CD14-positive monocyte (primary cell): ENCODE results near the gene ZBTB47. TPM values are rescaled to one million over a fixed set of nuclear protein-coding genes. Genes with fewer than 3 reads are reported as not detected.
A peak's percentile ranks its signal among the peaks of the same experiment; 100 is the strongest.

Source experiments
- DNase-seq, 3 donors: peaks; one replicate each; pipeline ENCODE4 v3.0.0-alpha.2; 2011 to 2022
- H2AFZ ChIP-seq: 2 replicates; pipeline ENCODE4 v1.6.0; 2012; ENCODE audit warnings: mild to moderate bottlenecking, low read depth, low read length, inconsistent platforms; ENCODE audit not compliant: insufficient read depth, poor library complexity, severe bottlenecking
- H3K27ac ChIP-seq, 2 donors: 1 replicate in 1 of 2; 2 replicates in 1 of 2; pipeline ENCODE4 v1.5.1; 2012 to 2013; ENCODE audit warnings: low read length in 2 of 2, control low read depth in 1 of 2, inconsistent platforms in 1 of 2, low read depth in 1 of 2, mild to moderate bottlenecking in 1 of 2
- H3K27me3 ChIP-seq, 2 donors: one replicate each; pipeline versions ENCODE4 v1.6.0 to v1.6.1; 2011 to 2013; ENCODE audit warnings: low read length in 2 of 2; ENCODE audit not compliant: control insufficient read depth in 2 of 2, insufficient read depth in 2 of 2
- H3K36me3 ChIP-seq, 2 donors: replicated peaks in 1 of 2; 1 replicate in 1 of 2; 2 replicates in 1 of 2; pipeline versions ENCODE4 v1.5.1 to v1.6.1; 2012 to 2013; ENCODE audit warnings: low read length in 2 of 2, control low read depth in 1 of 2, inconsistent platforms in 1 of 2, mild to moderate bottlenecking in 1 of 2; ENCODE audit not compliant: insufficient read depth in 2 of 2, control insufficient read depth in 1 of 2
- H3K4me1 ChIP-seq, 2 donors: 1 replicate in 1 of 2; 2 replicates in 1 of 2; pipeline versions ENCODE4 v1.5.1 to v1.6.1; 2012 to 2013; ENCODE audit warnings: low read length in 2 of 2, control low read depth in 1 of 2, inconsistent platforms in 1 of 2, mild to moderate bottlenecking in 1 of 2, moderate library complexity in 1 of 2; ENCODE audit not compliant: insufficient read depth in 2 of 2, control insufficient read depth in 1 of 2
- H3K4me2 ChIP-seq: replicated peaks from 2 replicates; pipeline ENCODE3; 2012; ENCODE audit warnings: low read length, moderate library complexity, mild to moderate bottlenecking; ENCODE audit not compliant: poor library complexity, severe bottlenecking; ENCODE audit errors: extremely low read depth
- H3K4me3 ChIP-seq, 3 experiments: fragments of 200-600 bp in 1 of 3; sonication (generic) in 1 of 3; replicated peaks in 1 of 3; 1 replicate in 2 of 3; 2 replicates in 1 of 3; pipeline ENCODE4 v1.5.1; 2011 to 2013; ENCODE audit warnings: low read length in 3 of 3, mild to moderate bottlenecking in 3 of 3, control low read depth in 2 of 3, low read depth in 2 of 3, inconsistent platforms in 1 of 3, moderate library complexity in 1 of 3
- H3K79me2 ChIP-seq: 2 replicates; pipeline ENCODE4 v1.6.0; 2012; ENCODE audit warnings: mild to moderate bottlenecking, control low read depth, inconsistent platforms, low read length, moderate library complexity; ENCODE audit not compliant: insufficient read depth
- H3K9ac ChIP-seq: 2 replicates; pipeline ENCODE4 v1.6.0; 2017; ENCODE audit warnings: low read length, mild to moderate bottlenecking; ENCODE audit not compliant: insufficient read depth, poor library complexity, severe bottlenecking
- H3K9me3 ChIP-seq, 2 donors: replicated peaks in 1 of 2; 1 replicate in 1 of 2; 2 replicates in 1 of 2; pipeline versions ENCODE4 v1.5.1 to v1.6.1; 2012 to 2013; ENCODE audit warnings: low read length in 2 of 2, control low read depth in 1 of 2; ENCODE audit not compliant: control insufficient read depth in 1 of 2, insufficient read depth in 1 of 2
- H4K20me1 ChIP-seq: 2 replicates; pipeline ENCODE4 v1.6.0; 2012; ENCODE audit warnings: mild to moderate bottlenecking, low read length, control low read depth, moderate library complexity; ENCODE audit not compliant: insufficient read depth
- H3K27ac Mint-ChIP-seq, 7 donors: one replicate each; pipeline ENCODE4 v1.8.0; 2020; ENCODE audit warnings: mild to moderate bottlenecking in 7 of 7, mixed read lengths in 7 of 7, moderate library complexity in 6 of 7, inconsistent platforms in 2 of 7
- H3K27me3 Mint-ChIP-seq, 3 donors: one replicate each; pipeline ENCODE4 v1.8.0; 2021 to 2022; ENCODE audit warnings: low read depth in 3 of 3, mild to moderate bottlenecking in 3 of 3, mixed read lengths in 3 of 3, moderate library complexity in 3 of 3, inconsistent platforms in 1 of 3
- H3K36me3 Mint-ChIP-seq, 2 donors: one replicate each; pipeline ENCODE4 v1.8.0; 2020; ENCODE audit warnings: mixed read lengths in 2 of 2, inconsistent platforms in 1 of 2, mild to moderate bottlenecking in 1 of 2
- H3K4me1 Mint-ChIP-seq: one replicate; pipeline ENCODE4 v1.8.0; 2020; ENCODE audit warnings: mild to moderate bottlenecking, mixed read lengths
- H3K4me3 Mint-ChIP-seq, 2 donors: one replicate each; pipeline ENCODE4 v1.8.0; 2020; ENCODE audit warnings: mild to moderate bottlenecking in 2 of 2, mixed read lengths in 2 of 2, moderate library complexity in 1 of 2
- H3K9me3 Mint-ChIP-seq, 7 donors: one replicate each; pipeline ENCODE4 v1.8.0; 2020 to 2022; ENCODE audit warnings: mixed read lengths in 7 of 7, mild to moderate bottlenecking in 6 of 7, moderate library complexity in 6 of 7, inconsistent platforms in 2 of 7
- WGBS: methylation state at CpG from one replicate; pipeline ENCODE4 v1.1.5; 2013; ENCODE audit warnings: missing lambda C conversion rate; ENCODE audit not compliant: insufficient coverage; 5-methylcytosine and 5-hydroxymethylcytosine counted together
- intact Hi-C, 2 donors: fragments of 100-400 bp; cut with micrococcal nuclease; formaldehyde crosslinking; loops; one replicate each; pipeline versions ENCODE4 v1.15.0 to v1.15.1; 2023
- polyA plus RNA-seq, 3 donors: library from polyadenylated mRNA; depleted of rRNA in 1 of 3; unstranded in 2 of 3; stranded (reverse) in 1 of 3; fragments of 300-500 nt in 2 of 3; fragments of >200 nt in 1 of 3; fragmentation: Illumina TruSeq in 2 of 3; gene quantifications; 1 replicate in 2 of 3; 2 replicates in 1 of 3; pipeline ENCODE4 v1.2.3, GENCODE V29; 2012 to 2021
- TF ChIP-seq, protein P1 (sequence below): fragments of 200-600 bp; IDR thresholded peaks from one replicate; pipeline ENCODE4 v1.8.0; 2022; ENCODE audit warnings: antibody characterized with exemption, mild to moderate bottlenecking

The ZBTB47 gene
- polyA plus RNA-seq, 3 donors = 0.35 to 9.8 (median 0.41) TPM

DNA sequence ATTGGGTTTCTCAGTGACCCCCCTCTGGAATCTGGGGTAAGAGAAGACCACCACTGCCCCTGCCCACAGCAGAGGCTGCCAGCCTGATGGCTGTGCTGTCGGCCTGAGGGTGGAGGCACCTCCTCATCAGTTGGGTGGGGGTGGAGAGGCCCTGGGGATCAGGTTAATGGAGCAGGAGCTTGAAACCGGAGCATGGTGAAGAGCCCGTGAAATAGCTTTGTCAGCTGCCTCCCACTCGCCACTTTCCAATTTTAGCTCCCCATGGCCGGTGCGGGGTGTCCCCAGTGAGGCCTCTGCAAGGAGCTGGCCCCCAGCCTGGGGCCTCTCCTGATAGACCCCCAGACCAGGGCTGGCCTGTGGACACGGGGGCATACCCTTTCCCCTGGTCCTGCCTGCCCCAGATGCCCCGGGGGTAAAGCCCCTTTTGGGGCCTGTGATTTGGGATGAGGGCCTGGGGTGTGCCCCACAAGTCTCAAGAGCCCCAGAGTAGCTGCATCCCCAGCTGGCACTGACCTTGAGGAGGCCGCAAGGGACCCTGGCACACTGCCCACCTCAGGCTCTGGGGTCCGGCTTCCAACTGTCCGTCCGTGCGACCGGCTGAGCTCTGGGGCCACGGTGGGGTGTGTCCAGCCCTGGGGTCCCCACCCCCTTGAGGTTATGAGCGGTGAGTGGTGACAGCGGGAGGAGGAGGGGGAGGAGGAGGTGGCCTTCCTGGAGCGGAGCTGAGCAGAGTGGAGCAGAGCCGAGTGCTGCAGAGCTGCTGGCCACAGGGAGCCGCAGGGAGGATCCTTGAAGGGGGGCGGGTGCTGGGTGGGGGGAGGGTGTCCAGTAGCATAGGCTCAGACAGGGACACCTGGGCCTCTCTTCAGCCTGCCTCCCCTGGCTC, 48.8 kb downstream of the ZBTB47 start, which contains the start of gene HHATL:
Gene HHATL (minus strand): TSS at position 733 of the 886 bp plus-strand sequence. CDS start 1,972 bp downstream, outside the sequence.
- H3K9me3 ChIP-seq = no peaks in the 10 kb centered on the region
- peaks cover 0 to 2% of the 10 kb centered on the region in 2 donors for H3K27me3 ChIP-seq
- H3K9ac ChIP-seq = no peak within 1 kb of the TSS
- 93% methylated on average over 9 of the region's 21 CpGs for WGBS
- Mint-ChIP-seq H3K27me3 (peaks cover 7 to 16% (median 14%) of the 10 kb centered on the region in 3 donors), H3K9me3 (no peaks in the 10 kb centered on the region), H3K27ac (peak within 1 kb of the TSS in 1 of 7 donors; percentile 9), H3K36me3 (no peaks in the 10 kb centered on the region), H3K4me3 (no peak within 1 kb of the TSS), H3K4me1 (peaks cover 3% of the 10 kb centered on the region)
- no peak for DNase-seq
- TF ChIP-seq, protein P1, sequence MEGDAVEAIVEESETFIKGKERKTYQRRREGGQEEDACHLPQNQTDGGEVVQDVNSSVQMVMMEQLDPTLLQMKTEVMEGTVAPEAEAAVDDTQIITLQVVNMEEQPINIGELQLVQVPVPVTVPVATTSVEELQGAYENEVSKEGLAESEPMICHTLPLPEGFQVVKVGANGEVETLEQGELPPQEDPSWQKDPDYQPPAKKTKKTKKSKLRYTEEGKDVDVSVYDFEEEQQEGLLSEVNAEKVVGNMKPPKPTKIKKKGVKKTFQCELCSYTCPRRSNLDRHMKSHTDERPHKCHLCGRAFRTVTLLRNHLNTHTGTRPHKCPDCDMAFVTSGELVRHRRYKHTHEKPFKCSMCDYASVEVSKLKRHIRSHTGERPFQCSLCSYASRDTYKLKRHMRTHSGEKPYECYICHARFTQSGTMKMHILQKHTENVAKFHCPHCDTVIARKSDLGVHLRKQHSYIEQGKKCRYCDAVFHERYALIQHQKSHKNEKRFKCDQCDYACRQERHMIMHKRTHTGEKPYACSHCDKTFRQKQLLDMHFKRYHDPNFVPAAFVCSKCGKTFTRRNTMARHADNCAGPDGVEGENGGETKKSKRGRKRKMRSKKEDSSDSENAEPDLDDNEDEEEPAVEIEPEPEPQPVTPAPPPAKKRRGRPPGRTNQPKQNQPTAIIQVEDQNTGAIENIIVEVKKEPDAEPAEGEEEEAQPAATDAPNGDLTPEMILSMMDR = no peak
- H3K4me2 ChIP-seq = no peak within 1 kb of the TSS
- H3K4me3 ChIP-seq = no peak within 1 kb of the TSS
- no peaks in the 10 kb centered on the region for H4K20me1 ChIP-seq
- H3K36me3 ChIP-seq = no peaks in the 10 kb centered on the region
- intact Hi-C loops = no loop called here
- no peaks in the 10 kb centered on the region for H3K4me1 ChIP-seq
- no peak within 1 kb of the TSS for H3K27ac ChIP-seq
- no peak within 1 kb of the TSS for H2AFZ ChIP-seq
- no peaks in the 10 kb centered on the region for H3K79me2 ChIP-seq

DNA sequence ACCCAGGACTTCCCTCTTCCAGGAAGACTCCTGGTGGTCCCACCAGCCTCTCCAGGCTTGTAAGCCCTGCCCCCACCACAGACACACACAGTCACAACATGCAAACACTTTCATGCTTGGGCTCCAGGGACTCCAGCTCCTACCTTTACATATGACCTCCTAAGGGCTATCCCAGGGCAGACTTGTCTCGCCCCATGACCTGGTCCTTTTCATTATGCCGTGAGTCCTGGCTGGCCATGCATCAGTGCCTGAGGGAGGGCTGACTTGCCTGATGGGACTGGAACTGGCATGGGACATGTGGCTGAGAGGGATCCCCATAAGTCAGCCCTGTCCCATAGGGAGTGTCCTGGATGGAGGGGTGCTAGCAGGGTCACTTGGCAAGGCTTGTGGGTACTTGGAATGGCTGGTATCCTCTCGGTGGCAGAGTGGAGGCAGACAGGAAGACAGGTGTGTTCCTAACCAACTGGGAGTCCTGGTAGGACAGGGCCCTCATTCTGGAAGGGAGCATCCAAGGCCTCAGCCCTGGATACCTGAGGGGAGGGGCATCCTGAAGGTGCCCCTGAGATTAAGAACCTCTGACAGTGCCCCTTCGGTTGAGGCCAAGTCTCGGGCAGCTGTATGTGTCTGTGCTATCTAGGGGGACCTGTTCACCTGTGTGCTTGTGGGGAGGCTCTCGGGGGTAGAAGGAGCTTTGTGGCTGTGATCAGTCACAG, 49.6 kb downstream of the ZBTB47 start:
- Histone ChIP-seq H3K79me2 (no peaks in the 10 kb centered on the region), H3K27ac (no peak overlapping the region), H3K4me1 (no peaks in the 10 kb centered on the region), H2AFZ (no peak overlapping the region), H3K4me3 (no peak overlapping the region), H4K20me1 (no peaks in the 10 kb centered on the region), H3K36me3 (no peaks in the 10 kb centered on the region), H3K27me3 (peaks cover 0 to 2% of the 10 kb centered on the region in 2 donors), H3K9me3 (no peaks in the 10 kb centered on the region), H3K9ac (no peak overlapping the region), H3K4me2 (no peak overlapping the region)
- peaks cover 3% of the 10 kb centered on the region for H3K4me1 Mint-ChIP-seq
- TF ChIP-seq, protein P1 = no peak
- peaks cover 7 to 14% (median 13%) of the 10 kb centered on the region in 3 donors for H3K27me3 Mint-ChIP-seq
- intact Hi-C loops = no loop called here
- H3K9me3 Mint-ChIP-seq = no peaks in the 10 kb centered on the region
- no peak overlapping the region for H3K27ac Mint-ChIP-seq
- 89% methylated on average over 3 of the region's 6 CpGs for WGBS
- H3K36me3 Mint-ChIP-seq = no peaks in the 10 kb centered on the region
- no peak overlapping the region for H3K4me3 Mint-ChIP-seq
- no peak for DNase-seq
